Smooth muscle cell (in vitro differentiated cells): ENCODE measurements around the gene TYW1. TPM values are rescaled to one million over a fixed set of nuclear protein-coding genes. Genes with fewer than 3 reads are reported as not detected.
"Not testable (repeated sequence)": the region's sequence is repeated elsewhere in the genome, so short reads cannot be mapped to it uniquely, and the experiment has no call there.

Experiments
- DNase-seq: peaks from one replicate; lab custom pipeline; 2025; ENCODE audit not compliant: unreplicated experiment; lab: John Stamatoyannopoulos, UW
- H2AFZ ChIP-seq: fragments of 200-600 bp; sonication (generic); 2 replicates; pipeline ENCODE4 v1.6.0; 2016; ENCODE audit warnings: antibody characterized with exemption, low read depth, mild to moderate bottlenecking
- H3F3A ChIP-seq: fragments of 200-600 bp; sonication (generic); 2 replicates; pipeline ENCODE4 v1.6.0; 2017; ENCODE audit warnings: antibody characterized with exemption, low read depth
- H3K27ac ChIP-seq: fragments of 200-600 bp; sonication (generic); 2 replicates; pipeline ENCODE4 v1.5.1; 2016; ENCODE audit warnings: low read depth, mild to moderate bottlenecking
- H3K27me3 ChIP-seq: fragments of 200-600 bp; sonication (generic); 2 replicates; pipeline ENCODE4 v1.6.1; 2016; ENCODE audit warnings: low read depth, mild to moderate bottlenecking
- H3K36me3 ChIP-seq: fragments of 200-600 bp; sonication (generic); 2 replicates; pipeline ENCODE4 v1.5.1; 2016; ENCODE audit warnings: low read depth
- H3K4me1 ChIP-seq: fragments of 200-600 bp; sonication (generic); 2 replicates; pipeline ENCODE4 v1.5.1; 2016; ENCODE audit warnings: low read depth
- H3K4me2 ChIP-seq: fragments of 200-600 bp; sonication (generic); 2 replicates; pipeline ENCODE4 v1.6.0; 2016; ENCODE audit warnings: mild to moderate bottlenecking
- H3K4me3 ChIP-seq: fragments of 200-600 bp; sonication (generic); 2 replicates; pipeline ENCODE4 v1.5.1; 2016; ENCODE audit warnings: mild to moderate bottlenecking
- H3K79me2 ChIP-seq: fragments of 200-600 bp; sonication (generic); 2 replicates; pipeline ENCODE4 v1.6.0; 2016; ENCODE audit warnings: low read depth, mild to moderate bottlenecking
- H3K9ac ChIP-seq: fragments of 200-600 bp; sonication (generic); 2 replicates; pipeline ENCODE4 v1.6.0; 2016; ENCODE audit warnings: low read depth
- H3K9me3 ChIP-seq: fragments of 200-600 bp; sonication (generic); replicated peaks from 2 replicates; pipeline ENCODE4 v1.5.1; 2016; ENCODE audit warnings: low read depth
- H4K20me1 ChIP-seq: fragments of 200-600 bp; sonication (generic); 2 replicates; pipeline ENCODE4 v1.6.0; 2016; ENCODE audit warnings: low read depth
- WGBS: methylation state at CpG from one replicate; pipeline ENCODE4 v1.1.7; 2016; ENCODE audit warnings: low lambda C conversion rate; 5-methylcytosine and 5-hydroxymethylcytosine counted together
- polyA plus RNA-seq: library from polyadenylated mRNA; unstranded; fragments of >200 nt; fragmentation: Nextera tagmentation; extraction: Ambion mirVana; gene quantifications from 2 replicates; pipeline ENCODE4 v1.2.1, GENCODE V29; 2016
- total RNA-seq: library from RNA; depleted of rRNA; stranded (reverse); fragments of >200 nt; gene quantifications from 2 replicates; pipeline ENCODE4 v1.2.3, GENCODE V29; 2014

Gene TYW1
- total and polyA plus RNA-seq, 2 experiments from 2014 or later, result 12.4 to 42.5 TPM

- H3K9ac ChIP-seq, H3K4me2 ChIP-seq, H3K79me2 ChIP-seq, H3K27ac ChIP-seq, DNase-seq, H3K4me3 ChIP-seq, H2AFZ ChIP-seq, H3K27me3 ChIP-seq, H3K9me3 ChIP-seq, H3F3A ChIP-seq, H4K20me1 ChIP-seq, H3K4me1 ChIP-seq, H3K36me3 ChIP-seq: not testable (repeated sequence)
- WGBS, result 95% methylated on average over 3 of the region's 3 CpGs
Measured at GRCh38 chr7:67145581-67146193, 149.1 kb downstream of the TYW1 start.

- not testable (repeated sequence) for H2AFZ ChIP-seq
Measured at GRCh38 chr7:67149131-67149530, 152.5 kb downstream of the TYW1 start.

GRCh38 chr7:67154374-67154773 is 157.7 kb downstream of the TYW1 start:
- H3K9ac ChIP-seq, H3K36me3 ChIP-seq, H3K27ac ChIP-seq, H3K79me2 ChIP-seq, DNase-seq, H3K4me3 ChIP-seq, H2AFZ ChIP-seq, H3K9me3 ChIP-seq, H3K27me3 ChIP-seq, H3K4me2 ChIP-seq, H3F3A ChIP-seq, H3K4me1 ChIP-seq, H4K20me1 ChIP-seq: not testable (repeated sequence)

More at GRCh38 chr7:67149131-67149530, 152.5 kb downstream of the TYW1 start:
- not testable (repeated sequence) for DNase-seq, H3K27me3 ChIP-seq, H3K4me3 ChIP-seq, H3K4me2 ChIP-seq, H3K27ac ChIP-seq, H4K20me1 ChIP-seq, H3K9ac ChIP-seq, H3K4me1 ChIP-seq, H3K79me2 ChIP-seq, H3K36me3 ChIP-seq, H3F3A ChIP-seq, H3K9me3 ChIP-seq

GRCh38 chr7:67156064-67156463 is 159.4 kb downstream of the TYW1 start:
- not testable (repeated sequence) for DNase-seq
- WGBS, result 83% methylated on average over 6 of the region's 7 CpGs

GRCh38 chr7:67163285-67163684 is 166.7 kb downstream of the TYW1 start:
- H3F3A ChIP-seq, H3K36me3 ChIP-seq, H3K79me2 ChIP-seq, DNase-seq, H3K9ac ChIP-seq, H3K27ac ChIP-seq, H3K4me3 ChIP-seq, H3K9me3 ChIP-seq, H3K27me3 ChIP-seq, H4K20me1 ChIP-seq, H3K4me1 ChIP-seq, H3K4me2 ChIP-seq, H2AFZ ChIP-seq: not testable (repeated sequence)
- 67% methylated on average over 5 of the region's 5 CpGs for WGBS

More at GRCh38 chr7:67156064-67156463, 159.4 kb downstream of the TYW1 start:
- H3K4me2 ChIP-seq, H2AFZ ChIP-seq, H3K9me3 ChIP-seq, H3F3A ChIP-seq, H3K79me2 ChIP-seq, H3K36me3 ChIP-seq, H3K27ac ChIP-seq, H3K9ac ChIP-seq, H3K27me3 ChIP-seq, H3K4me3 ChIP-seq, H4K20me1 ChIP-seq, H3K4me1 ChIP-seq: not testable (repeated sequence)

- H3K4me3 ChIP-seq, H3K27me3 ChIP-seq, H3K4me1 ChIP-seq, H3K79me2 ChIP-seq, H3K9ac ChIP-seq, H3K27ac ChIP-seq, H3K4me2 ChIP-seq, H2AFZ ChIP-seq, DNase-seq, H3K36me3 ChIP-seq, H4K20me1 ChIP-seq, H3K9me3 ChIP-seq, H3F3A ChIP-seq: not testable (repeated sequence)
- WGBS, result 93% methylated on average over 3 of the region's 3 CpGs
Measured at GRCh38 chr7:67171151-67171550, 174.5 kb downstream of the TYW1 start.

- not testable (repeated sequence) for H2AFZ ChIP-seq, H3K79me2 ChIP-seq, H3F3A ChIP-seq, DNase-seq, H3K27me3 ChIP-seq, H3K9me3 ChIP-seq, H3K36me3 ChIP-seq, H3K4me1 ChIP-seq, H4K20me1 ChIP-seq, H3K27ac ChIP-seq, H3K9ac ChIP-seq, H3K4me2 ChIP-seq, H3K4me3 ChIP-seq
- WGBS, result 46% methylated on average over 6 of the region's 6 CpGs
Measured at GRCh38 chr7:67176730-67177129, 180.1 kb downstream of the TYW1 start.

- H3K4me1 ChIP-seq, H3K79me2 ChIP-seq, H3K9me3 ChIP-seq, H4K20me1 ChIP-seq, H3F3A ChIP-seq, H2AFZ ChIP-seq, H3K4me3 ChIP-seq, H3K4me2 ChIP-seq, DNase-seq, H3K9ac ChIP-seq, H3K27me3 ChIP-seq, H3K27ac ChIP-seq, H3K36me3 ChIP-seq: not testable (repeated sequence)
- 77% methylated on average over 5 of the region's 5 CpGs for WGBS
Measured at GRCh38 chr7:67178915-67179688, 182.5 kb downstream of the TYW1 start.
